Measurements from ENCODE around the gene ZNF497. TPM values are rescaled to one million over a fixed set of nuclear protein-coding genes. Genes with fewer than 3 reads are reported as not detected.

Gene ZNF497
- total RNA-seq (1 to 10 TPM in 1 of 2 donors, under 1 TPM in 1; 0.76 to 1.2 TPM), polyA plus RNA-seq (ENCODE audit: insufficient read length in 6 of 6) (1 to 10 TPM; 3.0 to 4.4 (median 3.2) TPM)
- long read RNA-seq, donor 1, partial matches to known transcripts, result 0 of 2 reads
- long read RNA-seq, donor 1, other reads (novel, unspliced or antisense), result 0 of 2 reads
- long read RNA-seq, donor 2, result 0 reads
- long read RNA-seq, donor 3, partial matches to known transcripts, result 0 of 1 reads
- long read RNA-seq, donor 3, other reads (novel, unspliced or antisense), result 0 of 1 reads
- long read RNA-seq, donor 4, partial matches to known transcripts, result 0 of 1 reads
- long read RNA-seq, donor 4, other reads (novel, unspliced or antisense), result 1 of 1 reads
- long read RNA-seq, donor 5, partial matches to known transcripts, result 9 of 10 reads
- long read RNA-seq, donor 5, other reads (novel, unspliced or antisense), result 0 of 10 reads
- long read RNA-seq, donor 6, result 0 reads
- long read RNA-seq, donor 7, result 0 reads
- long read RNA-seq, donor 8, result 0 reads
- long read RNA-seq, donor 9, result 0 reads
- long read RNA-seq, donor 10, result 0 reads
- long read RNA-seq, donor 11, result 0 reads
- long read RNA-seq, donor 12, partial matches to known transcripts, result 0 of 1 reads
- long read RNA-seq, donor 12, other reads (novel, unspliced or antisense), result 0 of 1 reads

DNA sequence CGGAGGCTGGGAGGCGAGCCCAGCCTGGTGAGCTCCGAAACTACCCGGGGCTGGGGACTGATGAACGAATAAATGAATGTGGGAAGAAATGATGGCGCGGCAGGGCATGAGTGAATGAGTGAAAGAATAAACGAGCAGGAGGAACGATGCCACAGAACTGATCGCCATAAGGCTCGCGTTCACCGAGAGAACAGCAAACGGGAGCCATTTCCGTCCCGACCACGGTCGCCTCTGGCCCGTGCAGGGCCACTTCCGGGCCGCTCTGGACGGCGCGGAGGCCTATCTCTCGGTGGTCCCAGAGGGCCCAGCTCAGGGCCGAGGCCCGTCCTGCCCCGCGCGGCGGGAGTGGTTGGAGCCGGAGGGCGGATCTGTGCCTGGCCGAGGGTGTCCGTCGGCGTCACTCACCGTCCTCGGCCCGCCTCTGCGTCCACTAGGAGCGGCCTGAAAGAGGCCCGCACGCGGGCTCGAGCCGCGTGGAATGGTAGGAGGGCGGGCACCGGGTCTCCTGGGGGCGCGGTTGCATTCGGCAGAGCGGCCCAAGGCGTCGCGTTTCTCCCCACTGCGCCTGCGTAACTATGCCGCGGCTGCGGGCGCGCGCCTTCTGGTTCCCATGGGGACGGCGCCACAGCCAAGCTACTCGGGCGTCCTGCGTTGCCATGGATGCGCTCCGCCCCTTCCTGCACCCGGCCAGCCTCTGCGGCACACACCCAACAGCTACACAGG is at the start of gene ZNF497:
TSS of gene ZNF497 (minus strand) at position 480 of the 723 bp plus-strand sequence. CDS start 5,116 bp downstream, outside the sequence.
- H3K27me3 ChIP-seq, result peaks cover under 1 to 6% of the 10 kb centered on the region in 2 donors
- intact Hi-C loops (cut with DNase I), result no loop called here

DNA sequence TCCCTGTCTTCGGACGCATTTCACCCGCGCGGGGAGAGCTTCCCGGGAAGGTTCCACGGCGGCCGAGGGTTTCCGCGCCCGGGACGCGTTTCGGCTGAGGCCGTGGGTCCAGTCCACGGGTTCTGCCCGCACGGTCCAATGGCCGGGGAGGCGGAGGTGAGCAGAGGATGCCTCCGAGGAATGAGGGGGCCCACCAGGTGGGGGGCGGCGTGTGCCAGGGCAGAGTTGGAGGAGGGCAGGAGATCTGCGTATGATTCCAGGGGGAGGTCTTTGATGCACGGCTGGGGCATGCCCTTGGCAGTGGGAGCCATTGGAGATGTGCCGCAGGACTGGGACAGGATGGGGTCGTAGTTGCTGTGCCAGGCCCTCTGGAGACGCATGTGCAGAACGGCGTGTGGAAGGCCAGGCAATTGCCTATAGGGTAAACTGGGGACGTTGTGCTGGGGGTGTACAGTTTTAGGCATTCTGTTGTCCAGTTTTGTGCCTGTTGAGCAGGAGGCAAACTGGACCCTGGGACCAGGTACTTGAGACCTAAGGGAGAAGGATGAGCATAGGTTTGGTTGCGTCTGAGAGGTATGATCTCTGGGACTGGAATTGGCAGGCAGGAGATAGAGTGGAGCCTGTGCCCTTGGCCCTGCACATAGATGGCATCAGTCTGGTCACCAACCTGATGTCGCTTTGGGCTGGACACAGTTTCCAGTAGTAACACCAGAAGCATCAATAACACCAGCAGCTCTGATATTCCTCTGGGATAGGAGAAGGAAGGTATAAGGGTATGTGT is 46.6 kb upstream of the ZNF497 start:
- peak in 1 of 4 donors; percentile 34 for DNase-seq
- Histone ChIP-seq H3K27me3 (no peaks in the 10 kb centered on the region), H3K27ac (peak overlapping the region; percentile 82 to 89), H3K4me1 (peaks cover 8 to 26% of the 10 kb centered on the region in 2 donors), H3K36me3 (no peaks in the 10 kb centered on the region), H3K4me3 (peak overlapping the region; percentile 90 to 92), H3K9me3 (no peaks in the 10 kb centered on the region)
- intact Hi-C loops (cut with DNase I), result no loop called here
- ATAC-seq, result peak; percentile 37
- TF ChIP-seq, protein P1, sequence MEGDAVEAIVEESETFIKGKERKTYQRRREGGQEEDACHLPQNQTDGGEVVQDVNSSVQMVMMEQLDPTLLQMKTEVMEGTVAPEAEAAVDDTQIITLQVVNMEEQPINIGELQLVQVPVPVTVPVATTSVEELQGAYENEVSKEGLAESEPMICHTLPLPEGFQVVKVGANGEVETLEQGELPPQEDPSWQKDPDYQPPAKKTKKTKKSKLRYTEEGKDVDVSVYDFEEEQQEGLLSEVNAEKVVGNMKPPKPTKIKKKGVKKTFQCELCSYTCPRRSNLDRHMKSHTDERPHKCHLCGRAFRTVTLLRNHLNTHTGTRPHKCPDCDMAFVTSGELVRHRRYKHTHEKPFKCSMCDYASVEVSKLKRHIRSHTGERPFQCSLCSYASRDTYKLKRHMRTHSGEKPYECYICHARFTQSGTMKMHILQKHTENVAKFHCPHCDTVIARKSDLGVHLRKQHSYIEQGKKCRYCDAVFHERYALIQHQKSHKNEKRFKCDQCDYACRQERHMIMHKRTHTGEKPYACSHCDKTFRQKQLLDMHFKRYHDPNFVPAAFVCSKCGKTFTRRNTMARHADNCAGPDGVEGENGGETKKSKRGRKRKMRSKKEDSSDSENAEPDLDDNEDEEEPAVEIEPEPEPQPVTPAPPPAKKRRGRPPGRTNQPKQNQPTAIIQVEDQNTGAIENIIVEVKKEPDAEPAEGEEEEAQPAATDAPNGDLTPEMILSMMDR (IDR thresholded peaks at IDR 0.05), result no peak

More for the DNA sequence above, at the start of gene ZNF497:
- ATAC-seq (peak; percentile 95), DNase-seq (peak; percentile 98 to 100 (median 98))
- TF ChIP-seq, protein P1 (IDR thresholded peaks at IDR 0.05), result no peak
- H3K4me3 ChIP-seq, result peak within 1 kb of the TSS; percentile 70 to 72
- H3K4me1 ChIP-seq, result peaks cover 4 to 19% of the 10 kb centered on the region in 2 donors
- no peaks in the 10 kb centered on the region for H3K9me3 ChIP-seq
- H3K36me3 ChIP-seq, result no peaks in the 10 kb centered on the region
- peak within 1 kb of the TSS; percentile 93 to 94 for H3K27ac ChIP-seq

- peaks cover 8 to 26% of the 10 kb centered on the region in 2 donors for H3K4me1 ChIP-seq
- TF ChIP-seq, protein P1 (IDR thresholded peaks at IDR 0.05), result no peak
- DNase-seq (peak; percentile 93 to 98 (median 97)), ATAC-seq (peak; percentile 98)
- no peaks in the 10 kb centered on the region for H3K9me3 ChIP-seq
- no peaks in the 10 kb centered on the region for H3K36me3 ChIP-seq
- peak within 1 kb of the TSS; percentile 90 to 92 for H3K4me3 ChIP-seq
- intact Hi-C loops (cut with DNase I), result no loop called here
- no peaks in the 10 kb centered on the region for H3K27me3 ChIP-seq
- peak within 1 kb of the TSS; percentile 82 to 89 for H3K27ac ChIP-seq
Measured at GRCh38 chr19:58408152-58409009, 45.8 kb upstream of the ZNF497 start, which contains the start of gene ZNF584. ZNF584 (plus strand) TSS chr19:58408649; CDS start chr19:58409148, 499 bp downstream.

GRCh38 chr19:58407658-58408151 is 45.2 kb upstream of the ZNF497 start:
- intact Hi-C loops (cut with DNase I), result no loop called here
- H3K36me3 ChIP-seq, result no peaks in the 10 kb centered on the region
- H3K4me3 ChIP-seq, result peak overlapping the region; percentile 90 to 92
- H3K27me3 ChIP-seq, result no peaks in the 10 kb centered on the region
- H3K4me1 ChIP-seq, result peaks cover 8 to 26% of the 10 kb centered on the region in 2 donors
- ATAC-seq (peak; percentile 6), DNase-seq (no peak)
- TF ChIP-seq, protein P1 (IDR thresholded peaks at IDR 0.05), result no peak
- H3K9me3 ChIP-seq, result no peaks in the 10 kb centered on the region
- peak overlapping the region; percentile 82 to 89 for H3K27ac ChIP-seq
